Measurements from ENCODE around the gene POU2F3.

Gene POU2F3

GRCh38 chr11:120342678-120343077, 102.7 kb downstream of the POU2F3 start:
- Histone ChIP-seq H3K36me3 (replicated peaks; ENCODE audit: insufficient read depth, low read length) (0 out of 2 replicates have a peak, but pooled peaks cover 3% of the 10 kb centered on the region), H3K4me1 (ENCODE audit: low read length) (peaks cover 53% of the 10 kb centered on the region), H3K27ac (ENCODE audit: low read length) (peak overlapping the region; percentile 78; the same call in 1 of the 2 replicates), H3K79me2 (ENCODE audit: low read length) (peaks cover 87% of the 10 kb centered on the region), H3K9me3 (replicated peaks; ENCODE audit: insufficient read depth, low read length) (no peaks in the 10 kb centered on the region), H3K27me3 (replicated peaks; ENCODE audit: insufficient read depth, low read length) (no peaks in the 10 kb centered on the region), H3K4me3 (ENCODE audit: low read length) (no peak overlapping the region), H3K9me2 (replicated peaks; ENCODE audit: insufficient read depth, low read length) (no peaks in the 10 kb centered on the region), H3K4me2 (ENCODE audit: low read depth, low read length) (peak overlapping the region; percentile 88), H3F3A (ENCODE audit: insufficient read depth, low read length) (peaks cover 48% of the 10 kb centered on the region), H2AFZ (ENCODE audit: low read length) (no peak overlapping the region), H3K9ac (ENCODE audit: low read length) (no peak overlapping the region), H4K20me1 (ENCODE audit: insufficient read depth, low read length) (no peaks in the 10 kb centered on the region)
- TF ChIP-seq CTCF (IDR thresholded peaks at IDR 0.05; ENCODE audit: low read length) (no peak), EZH2 (optimal IDR thresholded peaks at IDR 0.05; ENCODE audit: low read depth, low read length) (no peak), EZH2phosphoT487 (IDR thresholded peaks at IDR 0.05; ENCODE audit: low read length) (no peak)
- no peak for DNase-seq

DNA sequence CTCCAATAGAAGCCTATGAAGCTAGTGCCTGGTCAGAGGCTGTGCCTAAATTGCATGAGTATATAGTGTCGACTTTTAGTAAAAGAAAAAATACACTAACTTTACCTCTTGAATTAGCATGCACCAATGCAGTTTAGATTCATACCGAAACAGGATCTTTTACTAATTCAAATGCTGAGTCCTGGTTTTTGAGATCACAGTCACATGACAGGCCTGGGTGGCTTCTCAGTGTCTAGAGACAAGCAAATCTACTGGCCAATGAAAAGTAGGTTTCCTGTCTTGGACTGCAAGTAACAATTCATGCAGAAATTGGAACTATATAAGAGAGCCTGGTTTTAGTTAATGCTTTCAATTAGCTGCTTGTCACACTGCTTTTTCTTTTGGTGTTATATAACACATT, 103.5 kb downstream of the POU2F3 start:
- no peak overlapping the region; the same call in 1 of the 2 replicates for H3K9ac ChIP-seq (ENCODE audit: low read length)
- no peak overlapping the region for H2AFZ ChIP-seq (ENCODE audit: low read length)
- TF ChIP-seq EZH2 (optimal IDR thresholded peaks at IDR 0.05; ENCODE audit: low read depth, low read length): no peak
- no peak for TF ChIP-seq CTCF (IDR thresholded peaks at IDR 0.05; ENCODE audit: low read length)
- TF ChIP-seq EZH2phosphoT487 (IDR thresholded peaks at IDR 0.05; ENCODE audit: low read length): no peak
- H3K4me1 ChIP-seq (ENCODE audit: low read length): peaks cover 53% of the 10 kb centered on the region
- 0 out of 2 replicates have a peak, but pooled peaks cover 3% of the 10 kb centered on the region for H3K36me3 ChIP-seq (replicated peaks; ENCODE audit: insufficient read depth, low read length)
- peaks cover 48% of the 10 kb centered on the region for H3F3A ChIP-seq (ENCODE audit: insufficient read depth, low read length)
- no peaks in the 10 kb centered on the region for H4K20me1 ChIP-seq (ENCODE audit: insufficient read depth, low read length)
- peak overlapping the region; percentile 88 for H3K4me2 ChIP-seq (ENCODE audit: low read depth, low read length)
- no peaks in the 10 kb centered on the region for H3K27me3 ChIP-seq (replicated peaks; ENCODE audit: insufficient read depth, low read length)
- peaks cover 87% of the 10 kb centered on the region for H3K79me2 ChIP-seq (ENCODE audit: low read length)
- peak overlapping the region; percentile 45 for H3K4me3 ChIP-seq (ENCODE audit: low read length)
- no peaks in the 10 kb centered on the region for H3K9me2 ChIP-seq (replicated peaks; ENCODE audit: insufficient read depth, low read length)
- DNase-seq: peak; percentile 91
- H3K9me3 ChIP-seq (replicated peaks; ENCODE audit: insufficient read depth, low read length): no peaks in the 10 kb centered on the region
- H3K27ac ChIP-seq (ENCODE audit: low read length): peak overlapping the region; percentile 78; the same call in 1 of the 2 replicates

DNA sequence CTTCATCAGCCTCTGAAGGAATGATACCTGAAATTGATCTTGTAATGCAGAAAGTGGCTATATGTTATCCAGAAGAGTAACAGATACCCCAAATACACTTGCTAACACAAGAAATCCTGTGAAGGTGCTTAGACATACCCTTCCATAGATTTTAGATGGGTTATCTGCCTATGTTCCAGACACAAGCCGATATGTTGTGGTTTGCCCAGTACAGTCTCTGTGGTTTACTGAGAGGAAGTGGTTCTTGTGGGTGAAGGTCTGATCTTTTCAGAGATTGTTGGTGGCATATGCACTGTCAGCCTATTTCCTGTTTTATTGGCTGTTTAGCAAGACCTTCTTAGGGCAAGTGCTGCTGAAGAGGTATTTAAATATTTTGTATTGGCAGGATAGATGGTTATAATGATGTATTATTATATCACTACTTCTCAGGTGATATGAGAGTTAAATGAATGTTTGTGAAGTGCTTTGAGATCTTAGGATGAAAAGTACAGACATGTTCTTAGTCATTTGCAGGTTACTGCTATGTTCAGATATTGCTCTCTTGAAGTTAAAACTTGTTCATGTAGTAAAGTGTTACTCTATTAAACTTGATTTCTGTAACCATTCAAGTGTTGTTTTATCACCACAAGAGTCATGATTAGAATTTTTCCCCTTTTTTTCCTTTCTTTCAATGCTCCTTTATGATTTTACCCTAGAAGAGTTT, 104.5 kb downstream of the POU2F3 start:
- Histone ChIP-seq H3K27me3 (replicated peaks; ENCODE audit: insufficient read depth, low read length) (no peaks in the 10 kb centered on the region), H3K4me1 (ENCODE audit: low read length) (peaks cover 50% of the 10 kb centered on the region), H3F3A (ENCODE audit: insufficient read depth, low read length) (peaks cover 41% of the 10 kb centered on the region), H3K79me2 (ENCODE audit: low read length) (peaks cover 87% of the 10 kb centered on the region), H2AFZ (ENCODE audit: low read length) (no peak overlapping the region), H3K9me3 (replicated peaks; ENCODE audit: insufficient read depth, low read length) (no peaks in the 10 kb centered on the region), H3K4me3 (ENCODE audit: low read length) (peak overlapping the region; percentile 45), H3K27ac (ENCODE audit: low read length) (peak overlapping the region; percentile 78), H4K20me1 (ENCODE audit: insufficient read depth, low read length) (peaks cover 1% of the 10 kb centered on the region; the same call in 1 of the 2 replicates), H3K9ac (ENCODE audit: low read length) (peak overlapping the region; percentile 26), H3K9me2 (replicated peaks; ENCODE audit: insufficient read depth, low read length) (no peaks in the 10 kb centered on the region), H3K36me3 (replicated peaks; ENCODE audit: insufficient read depth, low read length) (0 out of 2 replicates have a peak, but pooled peaks cover 3% of the 10 kb centered on the region), H3K4me2 (ENCODE audit: low read depth, low read length) (peak overlapping the region; percentile 88)
- peak; percentile 95 for DNase-seq
- TF ChIP-seq CTCF (IDR thresholded peaks at IDR 0.05; ENCODE audit: low read length) (no peak), EZH2phosphoT487 (IDR thresholded peaks at IDR 0.05; ENCODE audit: low read length) (no peak), EZH2 (optimal IDR thresholded peaks at IDR 0.05; ENCODE audit: low read depth, low read length) (no peak)
